ENCODE measurements around the gene IL1RAPL1.

IL1RAPL1 gene

GRCh38 chrX:29431895-29432294 lies 844.6 kb downstream of the IL1RAPL1 start:
- no peak for TF ChIP-seq TAF1 (IDR thresholded peaks at IDR 0.05; ENCODE audit: borderline replicate concordance, insufficient read depth, low read length)

GRCh38 chrX:29432534-29432933 lies 845.3 kb downstream of the IL1RAPL1 start:
- TF ChIP-seq SIN3A (IDR thresholded peaks at IDR 0.05; ENCODE audit: borderline replicate concordance, insufficient read depth, low read length), result no peak
- no peak for TF ChIP-seq POLR2AphosphoS5 (IDR thresholded peaks at IDR 0.05; ENCODE audit: low read depth, low read length)
- TF ChIP-seq REST (IDR thresholded peaks at IDR 0.05; ENCODE audit: insufficient read depth in 1 of 2, low read depth in 2 of 2, low read length in 2 of 2), result no peak
- TF ChIP-seq FOXP2 (optimal IDR thresholded peaks at IDR 0.05; ENCODE audit: borderline replicate concordance, extremely low read depth, extremely low read length, insufficient read depth), result no peak
- TF ChIP-seq TAF1 (IDR thresholded peaks at IDR 0.05; ENCODE audit: borderline replicate concordance, insufficient read depth, low read length), result no peak

- TF ChIP-seq REST (IDR thresholded peaks at IDR 0.05; ENCODE audit: insufficient read depth in 1 of 2, low read depth in 2 of 2, low read length in 2 of 2) (no peak), FOXP2 (optimal IDR thresholded peaks at IDR 0.05; ENCODE audit: borderline replicate concordance, extremely low read depth, extremely low read length, insufficient read depth) (no peak), POLR2AphosphoS5 (IDR thresholded peaks at IDR 0.05; ENCODE audit: low read depth, low read length) (no peak), SIN3A (IDR thresholded peaks at IDR 0.05; ENCODE audit: borderline replicate concordance, insufficient read depth, low read length) (no peak), TAF1 (IDR thresholded peaks at IDR 0.05; ENCODE audit: borderline replicate concordance, insufficient read depth, low read length) (no peak)
Measured at GRCh38 chrX:29434939-29435338, 847.7 kb downstream of the IL1RAPL1 start.

GRCh38 chrX:29435396-29435795 lies 848.1 kb downstream of the IL1RAPL1 start:
- TF ChIP-seq FOXP2 (optimal IDR thresholded peaks at IDR 0.05; ENCODE audit: borderline replicate concordance, extremely low read depth, extremely low read length, insufficient read depth) (no peak), REST (IDR thresholded peaks at IDR 0.05; ENCODE audit: insufficient read depth in 1 of 2, low read depth in 2 of 2, low read length in 2 of 2) (no peak), SIN3A (IDR thresholded peaks at IDR 0.05; ENCODE audit: borderline replicate concordance, insufficient read depth, low read length) (no peak), POLR2AphosphoS5 (IDR thresholded peaks at IDR 0.05; ENCODE audit: low read depth, low read length) (no peak), TAF1 (IDR thresholded peaks at IDR 0.05; ENCODE audit: borderline replicate concordance, insufficient read depth, low read length) (no peak)

GRCh38 chrX:29447867-29448266 lies 860.6 kb downstream of the IL1RAPL1 start:
- no peak for TF ChIP-seq TAF1 (IDR thresholded peaks at IDR 0.05; ENCODE audit: borderline replicate concordance, insufficient read depth, low read length)
- no peak for TF ChIP-seq SIN3A (IDR thresholded peaks at IDR 0.05; ENCODE audit: borderline replicate concordance, insufficient read depth, low read length)
- TF ChIP-seq FOXP2 (optimal IDR thresholded peaks at IDR 0.05; ENCODE audit: borderline replicate concordance, extremely low read depth, extremely low read length, insufficient read depth), result no peak
- no peak for TF ChIP-seq POLR2AphosphoS5 (IDR thresholded peaks at IDR 0.05; ENCODE audit: low read depth, low read length)
- TF ChIP-seq REST (IDR thresholded peaks at IDR 0.05; ENCODE audit: insufficient read depth in 1 of 2, low read depth in 2 of 2, low read length in 2 of 2), result no peak

Measured in PFSK-1 (cell line).